GM12801 (cell line): ENCODE data around the gene ZFP36L2.

Source experiments
- TF ChIP-seq, protein P1 (sequence below): IDR thresholded peaks from one replicate; pipeline ENCODE4 v1.5.1; 2011; ENCODE audit warnings: control low read depth; ENCODE audit not compliant: insufficient read length; ENCODE audit errors: extremely low read depth

Gene ZFP36L2

GRCh38 chr2:43193652-43194120, 32.7 kb downstream of the ZFP36L2 start:
- TF ChIP-seq, protein P1, sequence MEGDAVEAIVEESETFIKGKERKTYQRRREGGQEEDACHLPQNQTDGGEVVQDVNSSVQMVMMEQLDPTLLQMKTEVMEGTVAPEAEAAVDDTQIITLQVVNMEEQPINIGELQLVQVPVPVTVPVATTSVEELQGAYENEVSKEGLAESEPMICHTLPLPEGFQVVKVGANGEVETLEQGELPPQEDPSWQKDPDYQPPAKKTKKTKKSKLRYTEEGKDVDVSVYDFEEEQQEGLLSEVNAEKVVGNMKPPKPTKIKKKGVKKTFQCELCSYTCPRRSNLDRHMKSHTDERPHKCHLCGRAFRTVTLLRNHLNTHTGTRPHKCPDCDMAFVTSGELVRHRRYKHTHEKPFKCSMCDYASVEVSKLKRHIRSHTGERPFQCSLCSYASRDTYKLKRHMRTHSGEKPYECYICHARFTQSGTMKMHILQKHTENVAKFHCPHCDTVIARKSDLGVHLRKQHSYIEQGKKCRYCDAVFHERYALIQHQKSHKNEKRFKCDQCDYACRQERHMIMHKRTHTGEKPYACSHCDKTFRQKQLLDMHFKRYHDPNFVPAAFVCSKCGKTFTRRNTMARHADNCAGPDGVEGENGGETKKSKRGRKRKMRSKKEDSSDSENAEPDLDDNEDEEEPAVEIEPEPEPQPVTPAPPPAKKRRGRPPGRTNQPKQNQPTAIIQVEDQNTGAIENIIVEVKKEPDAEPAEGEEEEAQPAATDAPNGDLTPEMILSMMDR, result no peak

- TF ChIP-seq, protein P1, result no peak
Observed at GRCh38 chr2:43192744-43193651, 33.4 kb downstream of the ZFP36L2 start.

GRCh38 chr2:43191947-43192516, 34.4 kb downstream of the ZFP36L2 start:
- TF ChIP-seq, protein P1, result no peak

GRCh38 chr2:43190311-43191052, 35.9 kb downstream of the ZFP36L2 start:
- TF ChIP-seq, protein P1, result no peak

DNA sequence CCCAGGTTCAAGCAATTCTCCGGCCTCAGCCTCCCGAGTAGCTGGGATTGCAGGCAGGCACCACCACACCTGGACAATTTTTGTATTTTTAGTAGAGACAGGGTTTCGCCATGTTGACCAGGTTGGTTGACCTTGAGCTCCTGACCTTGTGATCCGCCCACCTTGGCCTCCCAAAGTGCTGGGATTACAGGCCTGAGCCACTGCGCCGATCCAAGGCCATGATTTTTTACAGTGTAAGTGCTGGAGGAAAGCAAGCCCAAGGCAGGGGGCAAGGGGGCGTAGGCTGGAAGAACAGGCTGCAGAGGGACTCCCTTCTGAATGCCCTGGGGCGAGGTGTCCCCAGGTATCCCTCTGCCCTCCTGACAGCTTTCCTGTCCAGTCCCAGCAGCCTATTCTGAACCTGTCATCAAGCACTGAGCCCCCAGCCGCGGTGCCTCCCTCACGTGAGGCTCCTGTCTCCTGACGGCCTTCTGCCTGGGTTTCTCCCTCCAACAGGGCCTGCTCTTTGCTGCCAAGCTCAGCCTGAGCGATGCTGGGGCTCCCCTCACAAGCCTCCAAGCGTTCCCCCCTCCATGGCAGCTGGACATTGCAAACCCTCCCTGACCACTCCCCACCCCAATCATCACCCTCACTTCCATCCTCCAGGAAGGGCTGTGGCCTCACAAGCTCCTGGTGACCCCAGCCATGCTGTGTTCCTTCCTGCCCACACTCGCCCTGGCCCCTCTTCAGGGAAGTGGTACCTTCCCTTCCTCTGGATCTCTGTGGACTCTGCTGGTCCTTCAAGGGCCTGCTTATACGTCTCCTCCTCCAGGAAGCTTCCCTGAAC, 37.6 kb downstream of the ZFP36L2 start:
- TF ChIP-seq, protein P1, result no peak

DNA sequence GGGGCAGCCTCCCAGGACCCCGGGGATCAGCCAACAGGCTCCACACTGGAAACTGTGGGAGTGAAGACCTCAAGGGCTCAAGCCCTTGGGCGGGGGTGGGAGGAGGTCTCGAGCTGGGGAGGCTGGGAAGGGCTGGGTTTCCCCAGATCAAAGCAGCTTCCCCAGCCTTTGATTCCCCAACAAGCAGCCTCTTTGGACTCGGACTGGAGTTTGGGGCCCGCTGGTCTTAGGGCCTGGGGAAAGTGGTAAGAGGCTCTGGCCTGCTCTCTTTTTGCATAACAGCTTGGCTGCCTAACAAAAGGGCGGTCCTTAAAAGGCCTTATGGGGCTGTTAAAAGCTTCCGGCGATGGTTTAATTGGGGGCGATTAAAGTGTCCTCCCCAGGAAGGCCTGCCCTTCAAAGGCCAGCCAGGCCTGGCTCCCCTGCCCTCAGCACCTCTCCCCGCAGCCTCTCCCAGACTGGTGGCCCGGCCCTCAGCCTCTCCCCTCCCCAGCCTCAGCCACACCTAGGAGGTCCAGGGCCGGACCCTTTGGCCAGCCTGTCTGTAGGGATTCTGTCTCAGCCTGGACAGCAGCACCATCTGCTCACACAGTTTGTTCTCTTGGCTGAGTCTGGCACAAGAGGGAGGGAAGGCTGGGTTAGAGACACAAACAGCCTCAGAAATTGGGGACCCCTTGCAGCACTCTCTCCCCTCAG, 39.6 kb downstream of the ZFP36L2 start:
- TF ChIP-seq, protein P1, result no peak
